HepG2 (cell line): ENCODE results near the gene USF2. TPM values are rescaled to one million over a fixed set of nuclear protein-coding genes. Genes with fewer than 3 reads are reported as not detected.
A peak's percentile ranks its signal among the peaks of the same experiment; 100 is the strongest.

Experiments
- ATF3 ChIP-seq: sonication (generic); formaldehyde crosslinking; IDR thresholded peaks from 2 replicates; pipeline ENCODE4 v1.4.0; 2020; ENCODE audit warnings: missing genetic modification reagents
- BORCS8-MEF2B ChIP-seq: sonication (generic); formaldehyde crosslinking; IDR thresholded peaks from 2 replicates; pipeline ENCODE4 v1.8.0; 2022; ENCODE audit warnings: mild to moderate bottlenecking, missing genetic modification reagents
- CBFB ChIP-seq: sonication (generic); formaldehyde crosslinking; IDR thresholded peaks from 2 replicates; pipeline ENCODE4 v1.4.0; 2020; ENCODE audit warnings: missing genetic modification reagents
- CENPBD1 ChIP-seq: sonication (generic); formaldehyde crosslinking; IDR thresholded peaks from 2 replicates; pipeline ENCODE4 v1.8.0; 2022; ENCODE audit warnings: missing genetic modification reagents, low read depth, mild to moderate bottlenecking, borderline replicate concordance
- EHMT2 ChIP-seq: fragments of 200-600 bp; sonication (generic); IDR thresholded peaks from 2 replicates; pipeline ENCODE4 v1.7.0; 2017; ENCODE audit warnings: antibody characterized with exemption, low read depth, low read length, borderline replicate concordance
- ESRRA ChIP-seq: sonication (generic); formaldehyde crosslinking; IDR thresholded peaks from 2 replicates; pipeline ENCODE4 v1.5.1; 2020; ENCODE audit warnings: mild to moderate bottlenecking, low read depth, missing genetic modification reagents
- ETV5 ChIP-seq: IDR thresholded peaks from 2 replicates; pipeline ENCODE4 v1.6.1; 2018; ENCODE audit warnings: missing biosample characterization, missing genetic modification reagents, inconsistent platforms, borderline replicate concordance
- FOXA1 ChIP-seq, 2 experiments: fragments of 450-650 bp in 1 of 2; sonication (generic) in 1 of 2; formaldehyde crosslinking in 1 of 2; IDR thresholded peaks; 2 replicates each; pipeline versions ENCODE4 v1.4.0 to v1.6.1; 2016 to 2020; ENCODE audit warnings: missing genetic modification reagents in 1 of 2
- GATAD1 ChIP-seq: IDR thresholded peaks from 2 replicates; pipeline ENCODE4 v1.6.1; 2016; ENCODE audit warnings: missing genetic modification reagents, missing compliant biosample characterization
- KDM2A ChIP-seq: sonication (generic); formaldehyde crosslinking; IDR thresholded peaks from 2 replicates; pipeline ENCODE4 v1.4.0; 2020; ENCODE audit warnings: low read depth, missing genetic modification reagents, borderline replicate concordance
- POLR2G ChIP-seq: fragments of 200-400 bp; formaldehyde crosslinking; IDR thresholded peaks from 2 replicates; pipeline ENCODE4 v1.6.1; 2018; ENCODE audit warnings: mild to moderate bottlenecking, low read depth, low read length, moderate library complexity
- SP140L ChIP-seq: sonication (generic); formaldehyde crosslinking; IDR thresholded peaks from 2 replicates; pipeline ENCODE4 v1.4.0; 2020; ENCODE audit warnings: missing genetic modification reagents, borderline replicate concordance
- TCF7L2 ChIP-seq: IDR thresholded peaks from 2 replicates; pipeline ENCODE4 v1.6.1; 2011; ENCODE audit warnings: mild to moderate bottlenecking, low read depth, low read length, moderate library complexity
- ZBTB39 ChIP-seq: sonication (generic); formaldehyde crosslinking; IDR thresholded peaks from 2 replicates; pipeline ENCODE4 v1.5.0; 2020; ENCODE audit warnings: missing genetic modification reagents
- ZBTB7A ChIP-seq: sonication (generic); formaldehyde crosslinking; IDR thresholded peaks from 2 replicates; pipeline ENCODE4 v1.8.0; 2022; ENCODE audit warnings: mild to moderate bottlenecking, missing genetic modification reagents
- ZFP37 ChIP-seq: sonication (generic); formaldehyde crosslinking; IDR thresholded peaks from 2 replicates; pipeline ENCODE4 v1.4.0; 2020; ENCODE audit warnings: missing genetic modification reagents, borderline replicate concordance
- ZNF230 ChIP-seq: sonication (generic); formaldehyde crosslinking; IDR thresholded peaks from 2 replicates; pipeline ENCODE4 v1.4.0; 2020; ENCODE audit warnings: mild to moderate bottlenecking, missing genetic modification reagents
- ZNF263 ChIP-seq: sonication (generic); formaldehyde crosslinking; IDR thresholded peaks from 2 replicates; pipeline ENCODE4 v1.4.0; 2020; ENCODE audit warnings: missing genetic modification reagents
- ZNF30 ChIP-seq: sonication (generic); formaldehyde crosslinking; IDR thresholded peaks from 2 replicates; pipeline ENCODE4 v1.5.0; 2020; ENCODE audit warnings: mild to moderate bottlenecking, missing genetic modification reagents
- ZNF775 ChIP-seq: sonication (generic); formaldehyde crosslinking; IDR thresholded peaks from 2 replicates; pipeline ENCODE4 v1.4.0; 2020; ENCODE audit warnings: missing genetic modification reagents, mild to moderate bottlenecking, moderate library complexity, borderline replicate concordance
- polyA plus RNA-seq, 8 experiments: library from polyadenylated mRNA; depleted of rRNA in 3 of 8; stranded (reverse) in 7 of 8; unstranded in 1 of 8; fragments of >200 nt; fragmentation: Illumina TruSeq in 4 of 8; extraction: Trizol in 4 of 8; gene quantifications; 2 replicates each; pipeline versions ENCODE4 v1.2.1 to v1.2.3, GENCODE V29; 2011 to 2016; ENCODE audit warnings: low read depth in 4 of 8, missing spikeins in 1 of 8, mixed read lengths in 1 of 8; ENCODE audit not compliant: insufficient read depth in 1 of 8
- total RNA-seq, 5 experiments: library from RNA; depleted of rRNA; stranded (reverse); fragments of >200 nt; fragmentation: Illumina TruSeq; extraction: Trizol; gene quantifications; 2 replicates each; pipeline ENCODE4 v1.2.3, GENCODE V29; 2016; ENCODE audit warnings: low read depth in 1 of 5
- TF ChIP-seq, protein P1 (sequence below): sonication (generic); formaldehyde crosslinking; IDR thresholded peaks from 2 replicates; pipeline ENCODE4 v1.8.1; 2023; ENCODE audit warnings: mild to moderate bottlenecking, missing genetic modification reagents, borderline replicate concordance
- TF ChIP-seq, protein P2 (sequence below): sonication (generic); formaldehyde crosslinking; IDR thresholded peaks from 2 replicates; pipeline ENCODE4 v1.5.0; 2020; ENCODE audit warnings: missing genetic modification reagents

The USF2 gene
- total and polyA plus RNA-seq, 2 of the 13 experiments (the other 11 are each of a cell fraction or from before 2014, with no cell fraction given): 54.9 to 106 TPM

GRCh38 chr19:35267818-35268535, 785 bp upstream of the USF2 start (continued):
- no peak for TF ChIP-seq ZBTB39 (CRISPR knock-in tag)
- 0 out of 2 replicates have a peak, but pooled peaks have one; percentile 40 for TF ChIP-seq SP140L (CRISPR knock-in tag)
- TF ChIP-seq EHMT2: no peak
- TF ChIP-seq CBFB (CRISPR knock-in tag): 0 out of 2 replicates have a peak, but pooled peaks have one; percentile 3
- no peak for TF ChIP-seq ZNF775
- TF ChIP-seq, protein P1, sequence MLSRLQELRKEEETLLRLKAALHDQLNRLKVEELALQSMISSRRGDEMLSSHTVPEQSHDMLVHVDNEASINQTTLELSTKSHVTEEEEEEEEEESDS (CRISPR knock-in tag): no peak
- no peak for TF ChIP-seq ZBTB7A (CRISPR knock-in tag)
- TF ChIP-seq, protein P2, sequence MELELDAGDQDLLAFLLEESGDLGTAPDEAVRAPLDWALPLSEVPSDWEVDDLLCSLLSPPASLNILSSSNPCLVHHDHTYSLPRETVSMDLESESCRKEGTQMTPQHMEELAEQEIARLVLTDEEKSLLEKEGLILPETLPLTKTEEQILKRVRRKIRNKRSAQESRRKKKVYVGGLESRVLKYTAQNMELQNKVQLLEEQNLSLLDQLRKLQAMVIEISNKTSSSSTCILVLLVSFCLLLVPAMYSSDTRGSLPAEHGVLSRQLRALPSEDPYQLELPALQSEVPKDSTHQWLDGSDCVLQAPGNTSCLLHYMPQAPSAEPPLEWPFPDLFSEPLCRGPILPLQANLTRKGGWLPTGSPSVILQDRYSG (CRISPR knock-in tag): no peak
- TF ChIP-seq BORCS8-MEF2B: no peak
- TF ChIP-seq ZNF230 (CRISPR knock-in tag): no peak
- TF ChIP-seq GATAD1 (CRISPR knock-in tag): no peak
- peak; percentile 74 for TF ChIP-seq POLR2G
- no peak for TF ChIP-seq CENPBD1 (CRISPR knock-in tag)
- TF ChIP-seq ETV5 (CRISPR knock-in tag): no peak
- no peak for TF ChIP-seq ZFP37 (CRISPR knock-in tag)
- TF ChIP-seq ATF3 (CRISPR knock-in tag): no peak
- TF ChIP-seq ZNF30 (CRISPR knock-in tag): no peak
- peak; percentile 69; the same call in 1 of the 2 replicates for TF ChIP-seq KDM2A (CRISPR knock-in tag)
- no peak for TF ChIP-seq FOXA1 (IDR thresholded peaks at IDR 0.05)
- TF ChIP-seq FOXA1 (CRISPR knock-in tag; IDR thresholded peaks at IDR 0.05): no peak
- TF ChIP-seq ZNF263: no peak
- no peak for TF ChIP-seq TCF7L2
- TF ChIP-seq ESRRA: no peak
